KMS-11 (cell line): Measurements from ENCODE around the gene ERICH6B.

Source experiments
- H2AFZ ChIP-seq: fragments of 200-600 bp; sonication (generic); 2 replicates; pipeline ENCODE4 v1.6.1; 2016; ENCODE audit warnings: antibody characterized with exemption, mixed run types, low read depth
- H3K27ac ChIP-seq: fragments of 200-600 bp; sonication (generic); 2 replicates; pipeline ENCODE4 v1.6.1; 2016; ENCODE audit warnings: mild to moderate bottlenecking, mixed run types
- H3K27me3 ChIP-seq: fragments of 200-600 bp; sonication (generic); 2 replicates; pipeline ENCODE4 v1.6.1; 2017; ENCODE audit warnings: mild to moderate bottlenecking, low read depth, mixed run types, moderate library complexity; ENCODE audit not compliant: insufficient read depth
- H3K36me3 ChIP-seq: fragments of 200-600 bp; sonication (generic); 2 replicates; pipeline ENCODE4 v1.6.1; 2017; ENCODE audit warnings: mild to moderate bottlenecking, mixed run types; ENCODE audit not compliant: insufficient read depth
- H3K4me1 ChIP-seq: fragments of 200-600 bp; sonication (generic); 2 replicates; pipeline ENCODE4 v1.6.1; 2016; ENCODE audit warnings: mild to moderate bottlenecking, low read depth, mixed run types; ENCODE audit not compliant: poor library complexity, severe bottlenecking
- H3K4me2 ChIP-seq: fragments of 200-600 bp; sonication (generic); 2 replicates; pipeline ENCODE4 v1.7.0; 2016; ENCODE audit warnings: mild to moderate bottlenecking, mixed run types
- H3K4me3 ChIP-seq: fragments of 200-600 bp; sonication (generic); IDR thresholded peaks from 2 replicates; pipeline ENCODE4 v1.6.1; 2017; ENCODE audit warnings: low read depth, low read length, mixed read lengths; ENCODE audit not compliant: insufficient read depth
- H3K79me2 ChIP-seq: fragments of 200-600 bp; sonication (generic); 2 replicates; pipeline ENCODE4 v1.6.1; 2016; ENCODE audit warnings: low read depth, mixed run types; ENCODE audit not compliant: insufficient read depth
- H3K9ac ChIP-seq: fragments of 200-600 bp; sonication (generic); 2 replicates; pipeline ENCODE4 v1.6.1; 2016; ENCODE audit warnings: mild to moderate bottlenecking, mixed run types
- H4K20me1 ChIP-seq: fragments of 200-600 bp; sonication (generic); 2 replicates; pipeline ENCODE4 v1.6.1; 2016; ENCODE audit warnings: mild to moderate bottlenecking, mixed run types; ENCODE audit not compliant: insufficient read depth
- TF ChIP-seq, protein P1 (sequence below): fragments of 200-600 bp; sonication (generic); conservative IDR thresholded peaks from 2 replicates; pipeline ENCODE4 v1.6.1; 2017; ENCODE audit warnings: low read depth, mild to moderate bottlenecking, antibody characterized with exemption, low read length, moderate library complexity, mixed read lengths

The ERICH6B gene

DNA sequence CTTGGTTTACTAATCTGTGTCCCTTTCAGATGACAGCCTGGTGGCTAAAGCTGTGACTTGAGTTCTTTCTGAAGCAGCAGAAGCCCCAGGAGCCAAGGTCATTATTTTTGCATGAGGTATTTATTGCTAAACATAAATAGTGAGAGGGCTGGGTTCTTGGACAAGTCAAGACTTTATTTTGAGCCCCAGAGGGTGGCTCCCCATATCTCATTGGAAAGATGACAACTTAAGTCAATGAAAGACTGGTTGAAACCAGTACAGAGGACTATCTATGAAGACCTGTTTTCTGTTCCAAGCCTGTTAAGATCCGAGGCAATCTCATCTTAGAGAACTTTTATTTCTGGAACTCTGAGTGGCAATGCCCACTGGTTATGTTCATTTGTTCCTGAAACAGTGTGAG lies 14.4 kb upstream of the ERICH6B start:
- H2AFZ ChIP-seq = no peak overlapping the region
- H4K20me1 ChIP-seq = no peaks in the 10 kb centered on the region
- TF ChIP-seq, protein P1, sequence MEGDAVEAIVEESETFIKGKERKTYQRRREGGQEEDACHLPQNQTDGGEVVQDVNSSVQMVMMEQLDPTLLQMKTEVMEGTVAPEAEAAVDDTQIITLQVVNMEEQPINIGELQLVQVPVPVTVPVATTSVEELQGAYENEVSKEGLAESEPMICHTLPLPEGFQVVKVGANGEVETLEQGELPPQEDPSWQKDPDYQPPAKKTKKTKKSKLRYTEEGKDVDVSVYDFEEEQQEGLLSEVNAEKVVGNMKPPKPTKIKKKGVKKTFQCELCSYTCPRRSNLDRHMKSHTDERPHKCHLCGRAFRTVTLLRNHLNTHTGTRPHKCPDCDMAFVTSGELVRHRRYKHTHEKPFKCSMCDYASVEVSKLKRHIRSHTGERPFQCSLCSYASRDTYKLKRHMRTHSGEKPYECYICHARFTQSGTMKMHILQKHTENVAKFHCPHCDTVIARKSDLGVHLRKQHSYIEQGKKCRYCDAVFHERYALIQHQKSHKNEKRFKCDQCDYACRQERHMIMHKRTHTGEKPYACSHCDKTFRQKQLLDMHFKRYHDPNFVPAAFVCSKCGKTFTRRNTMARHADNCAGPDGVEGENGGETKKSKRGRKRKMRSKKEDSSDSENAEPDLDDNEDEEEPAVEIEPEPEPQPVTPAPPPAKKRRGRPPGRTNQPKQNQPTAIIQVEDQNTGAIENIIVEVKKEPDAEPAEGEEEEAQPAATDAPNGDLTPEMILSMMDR = no peak
- no peak overlapping the region for H3K4me3 ChIP-seq
- no peaks in the 10 kb centered on the region for H3K4me1 ChIP-seq
- H3K36me3 ChIP-seq = no peaks in the 10 kb centered on the region
- no peak overlapping the region for H3K9ac ChIP-seq
- H3K79me2 ChIP-seq = no peaks in the 10 kb centered on the region
- no peak overlapping the region for H3K4me2 ChIP-seq
- no peaks in the 10 kb centered on the region for H3K27me3 ChIP-seq
- no peak overlapping the region for H3K27ac ChIP-seq

DNA sequence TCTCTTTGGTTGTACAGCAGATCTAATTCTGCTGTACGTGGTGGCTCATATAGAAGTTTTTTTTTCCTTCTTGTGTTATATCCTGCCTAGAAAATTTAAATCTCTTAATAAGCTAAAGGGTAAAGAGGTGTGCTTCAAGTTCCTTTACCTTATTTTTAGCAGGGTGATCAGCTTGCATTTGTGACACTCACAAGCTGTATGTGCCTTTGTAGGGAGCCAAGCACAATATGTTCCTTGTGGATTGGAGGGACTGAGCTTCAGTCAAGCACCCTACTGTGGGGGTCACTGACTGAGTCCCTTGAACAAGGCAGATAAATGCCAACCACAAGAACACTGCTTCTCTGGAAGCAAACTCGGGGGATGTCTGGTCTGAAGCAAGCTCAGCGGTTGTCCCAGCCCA lies 12.6 kb upstream of the ERICH6B start:
- Histone ChIP-seq H3K4me3 (no peak overlapping the region), H3K36me3 (no peaks in the 10 kb centered on the region), H3K79me2 (no peaks in the 10 kb centered on the region), H3K9ac (no peak overlapping the region), H2AFZ (no peak overlapping the region), H4K20me1 (no peaks in the 10 kb centered on the region), H3K27me3 (no peaks in the 10 kb centered on the region), H3K27ac (no peak overlapping the region), H3K4me1 (no peaks in the 10 kb centered on the region), H3K4me2 (no peak overlapping the region)
- TF ChIP-seq, protein P1 = no peak

DNA sequence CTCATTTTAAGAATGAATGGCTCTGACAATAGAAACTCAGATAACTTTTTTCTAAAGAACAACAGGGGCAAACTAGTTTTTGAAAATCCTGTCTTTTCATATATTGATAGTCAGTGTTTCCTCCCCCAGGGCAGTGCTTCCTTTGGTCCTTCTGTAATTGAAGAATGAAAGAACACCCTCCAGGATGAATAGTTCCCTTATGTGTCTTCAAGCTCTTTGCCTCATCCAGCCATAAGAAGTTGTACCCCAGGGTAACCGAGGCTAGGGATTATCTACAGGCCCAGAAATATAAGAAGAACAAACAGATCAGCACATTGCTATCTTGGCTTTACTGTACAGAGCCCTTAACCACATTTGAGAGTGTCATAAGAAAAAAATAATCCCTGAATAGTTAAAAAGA lies 12.1 kb upstream of the ERICH6B start:
- no peaks in the 10 kb centered on the region for H4K20me1 ChIP-seq
- H3K27me3 ChIP-seq = no peaks in the 10 kb centered on the region
- no peak overlapping the region for H3K4me3 ChIP-seq
- no peaks in the 10 kb centered on the region for H3K4me1 ChIP-seq
- no peak overlapping the region for H3K4me2 ChIP-seq
- no peak overlapping the region for H2AFZ ChIP-seq
- H3K9ac ChIP-seq = no peak overlapping the region
- H3K79me2 ChIP-seq = no peaks in the 10 kb centered on the region
- H3K36me3 ChIP-seq = no peaks in the 10 kb centered on the region
- H3K27ac ChIP-seq = no peak overlapping the region
- TF ChIP-seq, protein P1 = no peak

DNA sequence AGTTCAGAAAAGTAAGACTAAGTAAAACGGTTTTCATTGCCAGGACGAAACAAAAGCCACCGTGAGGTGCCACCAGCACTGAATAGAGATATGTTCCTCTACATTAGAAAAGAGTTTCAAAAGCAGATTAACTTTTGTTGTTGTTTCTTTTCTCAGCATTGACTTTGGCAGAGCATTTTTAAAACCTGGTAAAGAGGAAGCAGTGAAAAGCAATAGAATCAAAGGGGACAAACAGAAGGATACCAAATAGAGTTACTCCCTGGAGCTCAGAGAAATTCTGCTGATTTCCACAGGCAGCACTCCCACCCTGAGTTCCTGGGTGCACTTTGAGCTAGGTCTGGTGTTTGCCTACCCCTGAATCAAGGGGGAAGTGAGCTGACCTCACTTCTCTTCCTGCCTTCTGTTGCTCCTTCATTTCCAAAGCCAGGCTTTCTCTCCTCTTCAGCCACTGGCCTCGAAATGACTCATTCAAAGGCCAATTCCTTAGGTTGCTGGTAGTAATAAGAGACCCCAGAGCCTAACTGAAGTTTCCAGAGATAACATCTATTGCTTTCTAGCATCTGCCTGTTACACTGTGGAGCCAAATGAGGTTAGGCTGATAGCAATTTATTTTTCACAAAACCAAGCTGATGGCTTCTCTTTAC lies 11.3 kb upstream of the ERICH6B start:
- Histone ChIP-seq H3K36me3 (no peaks in the 10 kb centered on the region), H3K4me1 (no peaks in the 10 kb centered on the region), H3K27me3 (no peaks in the 10 kb centered on the region), H3K9ac (no peak overlapping the region), H2AFZ (no peak overlapping the region), H3K4me3 (no peak overlapping the region), H4K20me1 (no peaks in the 10 kb centered on the region), H3K79me2 (no peaks in the 10 kb centered on the region), H3K4me2 (no peak overlapping the region), H3K27ac (no peak overlapping the region)
- TF ChIP-seq, protein P1 = no peak
